SK-N-SH (cell line): ENCODE measurements around the gene ARF4. TPM values are rescaled to one million over a fixed set of nuclear protein-coding genes. Genes with fewer than 3 reads are reported as not detected.

Source experiments
- CTCF ChIA-PET: fragments of 300-600, 350-600 bp; formaldehyde crosslinking; extraction: SDS; loops from one replicate; lab custom pipeline; 2021; lab: Yijun Ruan, JAX
- POLR2A ChIA-PET: fragments of 350-600 bp; sonication (Branson Sonifier 250); formaldehyde crosslinking; extraction: SDS; loops from one replicate; lab custom pipeline; 2020; ENCODE audit warnings: antibody characterized with exemption, inconsistent platforms; lab: Yijun Ruan, JAX
- DNase-seq: peaks from one replicate; pipeline ENCODE4 v3.0.0; 2012
- H2AFZ ChIP-seq: fragments of 200-600 bp; sonication (generic); 2 replicates; pipeline ENCODE4 v1.8.1; 2016; ENCODE audit warnings: antibody characterized with exemption, mild to moderate bottlenecking, low read depth
- H3F3A ChIP-seq: fragments of 200-600 bp; sonication (generic); replicated peaks from 2 replicates; pipeline ENCODE3; 2016; ENCODE audit warnings: antibody characterized with exemption, mild to moderate bottlenecking; ENCODE audit not compliant: insufficient read depth
- H3K27ac ChIP-seq, 2 experiments: fragments of 200-500 bp in 1 of 2; fragments of 200-600 bp in 1 of 2; sonication (Bioruptor generic) in 1 of 2; sonication (generic), shearing (Covaris generic) in 1 of 2; 2 replicates each; pipeline versions ENCODE4 v1.5.1 to v1.6.1; 2014 to 2016; ENCODE audit warnings: low read depth in 2 of 2, inconsistent platforms in 1 of 2, low read length in 1 of 2, mild to moderate bottlenecking in 1 of 2, mixed read lengths in 1 of 2
- H3K27me3 ChIP-seq: fragments of 200-600 bp; sonication (generic), shearing (Covaris generic); 2 replicates; pipeline ENCODE4 v1.6.1; 2016; ENCODE audit warnings: mixed run types; ENCODE audit not compliant: insufficient read depth
- H3K36me3 ChIP-seq, 2 experiments: fragments of 200-500 bp in 1 of 2; fragments of 200-600 bp in 1 of 2; sonication (Bioruptor generic) in 1 of 2; sonication (generic) in 1 of 2; replicated peaks in 1 of 2; 2 replicates each; pipeline versions ENCODE3 to v1.5.1; 2014 to 2016; ENCODE audit warnings: low read length in 1 of 2, mild to moderate bottlenecking in 1 of 2; ENCODE audit not compliant: insufficient read depth in 2 of 2, control insufficient read depth in 1 of 2
- H3K4me1 ChIP-seq, 2 experiments: fragments of 200-500 bp in 1 of 2; fragments of 200-600 bp in 1 of 2; sonication (Bioruptor generic) in 1 of 2; sonication (generic), shearing (Covaris generic) in 1 of 2; 2 replicates each; pipeline versions ENCODE4 v1.5.1 to v1.6.1; 2014 to 2016; ENCODE audit warnings: low read depth in 1 of 2, low read length in 1 of 2, mixed run types in 1 of 2; ENCODE audit not compliant: insufficient read depth in 2 of 2, control insufficient read depth in 1 of 2
- H3K4me2 ChIP-seq: fragments of 200-600 bp; sonication (generic), shearing (Covaris generic); 2 replicates; pipeline ENCODE4 v1.6.1; 2017; ENCODE audit warnings: mixed run types
- H3K4me3 ChIP-seq, 2 experiments: fragments of 200-500 bp in 1 of 2; fragments of 200-600 bp in 1 of 2; sonication (Bioruptor generic) in 1 of 2; sonication (generic), shearing (Covaris generic) in 1 of 2; 2 replicates each; pipeline versions ENCODE4 v1.5.1 to v1.8.1; 2014 to 2016; ENCODE audit warnings: low read depth in 2 of 2, inconsistent platforms in 1 of 2, low read length in 1 of 2, mild to moderate bottlenecking in 1 of 2, mixed read lengths in 1 of 2, moderate library complexity in 1 of 2
- H3K79me2 ChIP-seq: fragments of 200-600 bp; sonication (generic); 2 replicates; pipeline ENCODE4 v1.8.1; 2017; ENCODE audit warnings: mild to moderate bottlenecking; ENCODE audit not compliant: insufficient read depth
- H3K9ac ChIP-seq: fragments of 200-600 bp; sonication (generic); 2 replicates; pipeline ENCODE4 v1.6.1; 2017; ENCODE audit warnings: mixed run types
- H3K9me2 ChIP-seq: fragments of 200-600 bp; sonication (generic); 2 replicates; pipeline ENCODE4 v1.6.1; 2017; ENCODE audit warnings: mixed run types
- H3K9me3 ChIP-seq: fragments of 200-600 bp; sonication (generic); 2 replicates; pipeline ENCODE4 v1.6.1; 2017; ENCODE audit warnings: mixed run types, mild to moderate bottlenecking, moderate library complexity
- H4K20me1 ChIP-seq: fragments of 200-600 bp; sonication (generic); 2 replicates; pipeline ENCODE4 v1.6.1; 2017; ENCODE audit warnings: mild to moderate bottlenecking, mixed run types; ENCODE audit not compliant: insufficient read depth
- ELF1 ChIP-seq: IDR thresholded peaks from 2 replicates; pipeline ENCODE4 v1.4.0; 2012
- EZH2phosphoT487 ChIP-seq: fragments of 200-600 bp; sonication (generic); IDR thresholded peaks from 2 replicates; pipeline ENCODE4 v1.6.1; 2017; ENCODE audit warnings: low read depth, mixed run types, mild to moderate bottlenecking, antibody characterized with exemption, moderate library complexity, borderline replicate concordance
- FOSL2 ChIP-seq: IDR thresholded peaks from 2 replicates; pipeline ENCODE4 v1.4.0; 2012; ENCODE audit warnings: low read depth, mild to moderate bottlenecking, moderate library complexity, borderline replicate concordance
- FOXJ3 ChIP-seq: sonication (generic); formaldehyde crosslinking; IDR thresholded peaks from 2 replicates; pipeline ENCODE4 v1.5.1; 2020; ENCODE audit warnings: mild to moderate bottlenecking, missing genetic modification reagents
- FOXM1 ChIP-seq: IDR thresholded peaks from 2 replicates; pipeline ENCODE4 v1.4.0; 2012; ENCODE audit warnings: low read depth, mild to moderate bottlenecking
- GATA2 ChIP-seq: sonication (generic); formaldehyde crosslinking; IDR thresholded peaks from 2 replicates; pipeline ENCODE4 v1.5.0; 2020; ENCODE audit warnings: mild to moderate bottlenecking, missing genetic modification reagents
- JUND ChIP-seq: IDR thresholded peaks from 2 replicates; pipeline ENCODE4 v1.4.0; 2012
- MAX ChIP-seq: IDR thresholded peaks from 2 replicates; pipeline ENCODE4 v1.4.0; 2012; ENCODE audit warnings: low read depth
- MEF2A ChIP-seq: IDR thresholded peaks from 2 replicates; pipeline ENCODE4 v1.4.0; 2012; ENCODE audit warnings: low read depth, borderline replicate concordance
- MXI1 ChIP-seq: IDR thresholded peaks from 2 replicates; pipeline ENCODE4 v1.6.1; 2012; ENCODE audit warnings: mild to moderate bottlenecking, low read depth, low read length, improper control_type of control experiment
- NFIC ChIP-seq: IDR thresholded peaks from 2 replicates; pipeline ENCODE4 v1.4.0; 2012; ENCODE audit warnings: borderline replicate concordance
- RAD21 ChIP-seq: IDR thresholded peaks from 2 replicates; pipeline ENCODE4 v1.6.1; 2012; ENCODE audit warnings: mild to moderate bottlenecking, low read length
- SIN3A ChIP-seq: IDR thresholded peaks from 2 replicates; pipeline ENCODE4 v1.6.1; 2012; ENCODE audit warnings: low read depth, mild to moderate bottlenecking, low read length, moderate library complexity, borderline replicate concordance
- SMC3 ChIP-seq: IDR thresholded peaks from 2 replicates; pipeline ENCODE4 v1.6.1; 2012; ENCODE audit warnings: low read depth, low read length, improper control_type of control experiment
- TAF1 ChIP-seq: IDR thresholded peaks from 2 replicates; pipeline ENCODE4 v1.6.1; 2012; ENCODE audit warnings: low read depth, mild to moderate bottlenecking, low read length, moderate library complexity, borderline replicate concordance
- USF1 ChIP-seq: IDR thresholded peaks from 2 replicates; pipeline ENCODE4 v1.4.0; 2012; ENCODE audit warnings: low read depth, borderline replicate concordance
- YY1 ChIP-seq: IDR thresholded peaks from 2 replicates; pipeline ENCODE4 v1.4.0; 2012; ENCODE audit warnings: low read depth, mild to moderate bottlenecking
- WGBS: methylation state at CpG from one replicate; pipeline ENCODE4 v1.1.6; 2017; ENCODE audit warnings: low lambda C conversion rate; 5-methylcytosine and 5-hydroxymethylcytosine counted together
- polyA plus RNA-seq, 3 experiments: library from polyadenylated mRNA; depleted of rRNA; stranded (reverse); fragments of >200 nt; gene quantifications; 2 replicates each; pipeline ENCODE4 v1.2.3, GENCODE V29; 2012
- TF ChIP-seq, protein P1 (sequence below): IDR thresholded peaks from 2 replicates; pipeline ENCODE4 v1.4.0; 2012; ENCODE audit warnings: low read depth, borderline replicate concordance
- TF ChIP-seq, protein P2 (sequence below): fragments of 200-600 bp; sonication (generic); IDR thresholded peaks from 2 replicates; pipeline ENCODE4 v1.6.1; 2017; ENCODE audit warnings: antibody characterized with exemption, mild to moderate bottlenecking, moderate library complexity

Gene ARF4
- polyA plus RNA-seq, 1 of the 3 experiments (the other 2 are of a cell fraction): 150 TPM

- ChIA-PET POLR2A (interaction anchor here (0.6 kb wide), 1 partner anchor 39 kb away, joined by 3 read pairs; no protein-coding TSS in a partner anchor), CTCF (interaction anchor here (0.7 kb wide), 1 partner anchor 620 kb away, joined by 3 read pairs; no protein-coding TSS in a partner anchor)
- 22% methylated on average over 5 of the region's 5 CpGs for WGBS
- Histone ChIP-seq H2AFZ (no peak overlapping the region), H3K9me2 (no peaks in the 10 kb centered on the region), H3K27me3 (no peaks in the 10 kb centered on the region), H4K20me1 (peaks cover 69% of the 10 kb centered on the region), H3K4me1 (peaks cover 3 to 13% of the 10 kb centered on the region in 2 experiments; a peak in 3 of 4 replicates), H3K9me3 (no peaks in the 10 kb centered on the region), H3K36me3 (peaks cover 10 to 49% of the 10 kb centered on the region in 2 experiments), H3K27ac (peak overlapping the region in 1 of 2 experiments; percentile 100; a peak in 1 of 4 replicates), H3K79me2 (peaks cover 88% of the 10 kb centered on the region), H3K4me3 (peak overlapping the region; percentile 91; a peak in 3 of 4 replicates), H3K9ac (peak overlapping the region; percentile 99), H3F3A (peaks cover 42% of the 10 kb centered on the region), H3K4me2 (peak overlapping the region; percentile 89)
- no peak for DNase-seq
- TF ChIP-seq FOXJ3 (CRISPR knock-in tag) (no peak), MAX (no peak), SIN3A (no peak), MXI1 (no peak), RAD21 (no peak), JUND (no peak), NFIC (no peak), SMC3 (no peak)
- TF ChIP-seq, protein P1, sequence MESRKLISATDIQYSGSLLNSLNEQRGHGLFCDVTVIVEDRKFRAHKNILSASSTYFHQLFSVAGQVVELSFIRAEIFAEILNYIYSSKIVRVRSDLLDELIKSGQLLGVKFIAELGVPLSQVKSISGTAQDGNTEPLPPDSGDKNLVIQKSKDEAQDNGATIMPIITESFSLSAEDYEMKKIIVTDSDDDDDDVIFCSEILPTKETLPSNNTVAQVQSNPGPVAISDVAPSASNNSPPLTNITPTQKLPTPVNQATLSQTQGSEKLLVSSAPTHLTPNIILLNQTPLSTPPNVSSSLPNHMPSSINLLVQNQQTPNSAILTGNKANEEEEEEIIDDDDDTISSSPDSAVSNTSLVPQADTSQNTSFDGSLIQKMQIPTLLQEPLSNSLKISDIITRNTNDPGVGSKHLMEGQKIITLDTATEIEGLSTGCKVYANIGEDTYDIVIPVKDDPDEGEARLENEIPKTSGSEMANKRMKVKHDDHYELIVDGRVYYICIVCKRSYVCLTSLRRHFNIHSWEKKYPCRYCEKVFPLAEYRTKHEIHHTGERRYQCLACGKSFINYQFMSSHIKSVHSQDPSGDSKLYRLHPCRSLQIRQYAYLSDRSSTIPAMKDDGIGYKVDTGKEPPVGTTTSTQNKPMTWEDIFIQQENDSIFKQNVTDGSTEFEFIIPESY: no peak
Measured at GRCh38 chr3:57594576-57594975, 2.6 kb downstream of the ARF4 start.

- H4K20me1 ChIP-seq: peaks cover 73% of the 10 kb centered on the region
- ChIA-PET CTCF (interaction anchor here (0.7 to 1.2 kb wide), 2 partner anchors 13 to 621 kb away, joined by 3 read pairs; no protein-coding TSS in a partner anchor), POLR2A (interaction anchor here (0.6 kb wide), 1 partner anchor 39 kb away, joined by 3 read pairs; no protein-coding TSS in a partner anchor)
- H3K27me3 ChIP-seq: no peaks in the 10 kb centered on the region
- H3K79me2 ChIP-seq: peaks cover 88% of the 10 kb centered on the region
- no peak for DNase-seq
- peaks cover 42% of the 10 kb centered on the region for H3F3A ChIP-seq
- H3K36me3 ChIP-seq: peaks cover 10 to 54% of the 10 kb centered on the region in 2 experiments
- no peak overlapping the region for H2AFZ ChIP-seq
- no peaks in the 10 kb centered on the region for H3K9me3 ChIP-seq
- peak overlapping the region; percentile 91; a peak in 2 of 4 replicates for H3K4me3 ChIP-seq
- TF ChIP-seq NFIC (no peak), YY1 (no peak), EZH2phosphoT487 (no peak), GATA2 (CRISPR knock-in tag) (no peak), FOXJ3 (CRISPR knock-in tag) (no peak), MEF2A (no peak), TAF1 (no peak), FOXM1 (no peak), FOSL2 (no peak), USF1 (no peak), ELF1 (no peak)
- TF ChIP-seq, protein P1: no peak
- TF ChIP-seq, protein P2, sequence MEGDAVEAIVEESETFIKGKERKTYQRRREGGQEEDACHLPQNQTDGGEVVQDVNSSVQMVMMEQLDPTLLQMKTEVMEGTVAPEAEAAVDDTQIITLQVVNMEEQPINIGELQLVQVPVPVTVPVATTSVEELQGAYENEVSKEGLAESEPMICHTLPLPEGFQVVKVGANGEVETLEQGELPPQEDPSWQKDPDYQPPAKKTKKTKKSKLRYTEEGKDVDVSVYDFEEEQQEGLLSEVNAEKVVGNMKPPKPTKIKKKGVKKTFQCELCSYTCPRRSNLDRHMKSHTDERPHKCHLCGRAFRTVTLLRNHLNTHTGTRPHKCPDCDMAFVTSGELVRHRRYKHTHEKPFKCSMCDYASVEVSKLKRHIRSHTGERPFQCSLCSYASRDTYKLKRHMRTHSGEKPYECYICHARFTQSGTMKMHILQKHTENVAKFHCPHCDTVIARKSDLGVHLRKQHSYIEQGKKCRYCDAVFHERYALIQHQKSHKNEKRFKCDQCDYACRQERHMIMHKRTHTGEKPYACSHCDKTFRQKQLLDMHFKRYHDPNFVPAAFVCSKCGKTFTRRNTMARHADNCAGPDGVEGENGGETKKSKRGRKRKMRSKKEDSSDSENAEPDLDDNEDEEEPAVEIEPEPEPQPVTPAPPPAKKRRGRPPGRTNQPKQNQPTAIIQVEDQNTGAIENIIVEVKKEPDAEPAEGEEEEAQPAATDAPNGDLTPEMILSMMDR: no peak
- 89% methylated on average over 4 of the region's 4 CpGs for WGBS
- peaks cover 3 to 13% of the 10 kb centered on the region in 2 experiments; a peak in 3 of 4 replicates for H3K4me1 ChIP-seq
- peak overlapping the region; percentile 99 for H3K9ac ChIP-seq
- peak overlapping the region; percentile 89 for H3K4me2 ChIP-seq
- peak overlapping the region in 1 of 2 experiments; percentile 100; a peak in 1 of 4 replicates for H3K27ac ChIP-seq
- no peaks in the 10 kb centered on the region for H3K9me2 ChIP-seq
Measured at GRCh38 chr3:57594144-57594543, 3.0 kb downstream of the ARF4 start.
